Measurements from ENCODE around the gene OOSP3. TPM values are rescaled to one million over a fixed set of nuclear protein-coding genes. Genes with fewer than 3 reads are reported as not detected.

The OOSP3 gene
- not detected for total RNA-seq

DNA sequence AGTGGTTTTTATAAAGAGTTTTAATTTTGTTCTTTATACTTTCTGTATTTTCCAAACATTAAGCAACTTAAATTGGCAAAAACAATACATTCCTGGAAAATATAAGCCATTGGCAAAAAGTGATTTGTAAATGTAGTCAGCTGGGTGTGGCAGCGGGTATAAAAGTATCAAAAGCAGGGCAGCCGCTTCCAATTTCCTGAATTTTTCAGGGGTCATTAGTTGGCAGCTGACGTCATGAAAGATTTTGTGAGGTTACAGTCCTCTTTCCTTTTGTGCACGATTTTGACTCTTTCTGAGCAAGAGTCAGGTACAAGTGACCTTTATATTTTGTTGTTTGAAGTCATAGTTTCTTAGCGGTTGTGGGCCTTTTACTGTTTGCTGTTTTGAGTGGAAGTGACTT is at the start of gene OOSP3:
Gene OOSP3 (plus strand): TSS at position 208 of the 400 bp plus-strand sequence. CDS start 27 bp downstream, at position 235.
- in situ Hi-C loops (cut with MboI; ENCODE audit: low sequenced_read_pairs in 4 of 4), result no loop called here
- Histone ChIP-seq H3K27me3 (no peaks in the 10 kb centered on the region), H3K27ac (no peak within 1 kb of the TSS), H3K9me3 (no peaks in the 10 kb centered on the region), H3K36me3 (no peaks in the 10 kb centered on the region), H3K4me3 (no peak within 1 kb of the TSS), H3K4me1 (no peaks in the 10 kb centered on the region)
- ATAC-seq (no peak), DNase-seq (no peak)
- intact Hi-C loops (cut with DNase I; ENCODE audit: low total_unique reads), result no loop called here
- TF ChIP-seq POLR2A (IDR thresholded peaks at IDR 0.05), result no peak
- TF ChIP-seq, protein P1, sequence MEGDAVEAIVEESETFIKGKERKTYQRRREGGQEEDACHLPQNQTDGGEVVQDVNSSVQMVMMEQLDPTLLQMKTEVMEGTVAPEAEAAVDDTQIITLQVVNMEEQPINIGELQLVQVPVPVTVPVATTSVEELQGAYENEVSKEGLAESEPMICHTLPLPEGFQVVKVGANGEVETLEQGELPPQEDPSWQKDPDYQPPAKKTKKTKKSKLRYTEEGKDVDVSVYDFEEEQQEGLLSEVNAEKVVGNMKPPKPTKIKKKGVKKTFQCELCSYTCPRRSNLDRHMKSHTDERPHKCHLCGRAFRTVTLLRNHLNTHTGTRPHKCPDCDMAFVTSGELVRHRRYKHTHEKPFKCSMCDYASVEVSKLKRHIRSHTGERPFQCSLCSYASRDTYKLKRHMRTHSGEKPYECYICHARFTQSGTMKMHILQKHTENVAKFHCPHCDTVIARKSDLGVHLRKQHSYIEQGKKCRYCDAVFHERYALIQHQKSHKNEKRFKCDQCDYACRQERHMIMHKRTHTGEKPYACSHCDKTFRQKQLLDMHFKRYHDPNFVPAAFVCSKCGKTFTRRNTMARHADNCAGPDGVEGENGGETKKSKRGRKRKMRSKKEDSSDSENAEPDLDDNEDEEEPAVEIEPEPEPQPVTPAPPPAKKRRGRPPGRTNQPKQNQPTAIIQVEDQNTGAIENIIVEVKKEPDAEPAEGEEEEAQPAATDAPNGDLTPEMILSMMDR (IDR thresholded peaks at IDR 0.05 in 4 of 5, conservative IDR thresholded peaks at IDR 0.05 in 1 of 5), result no peak

DNA sequence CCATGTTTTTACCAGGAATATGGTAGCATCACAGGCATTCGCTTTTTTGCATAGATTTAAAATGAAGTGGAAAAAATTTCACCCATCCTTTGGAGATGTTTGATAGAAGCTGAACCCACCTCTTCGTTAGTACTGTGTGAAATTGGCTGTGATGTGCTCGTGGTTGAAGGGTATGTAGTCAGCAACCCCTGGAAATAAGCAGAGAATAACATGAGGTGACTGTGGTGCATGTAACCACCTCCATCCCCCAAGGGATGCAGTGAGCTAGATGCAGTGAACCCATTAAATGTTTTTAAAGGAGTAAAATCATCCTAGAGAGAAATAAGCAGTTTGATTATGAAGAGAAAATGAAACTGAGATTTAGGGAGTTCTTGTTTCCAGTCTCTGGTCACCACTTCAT is 49.2 kb upstream of the OOSP3 start:
- Histone ChIP-seq H3K27ac (no peak overlapping the region), H3K4me1 (no peaks in the 10 kb centered on the region), H3K27me3 (no peaks in the 10 kb centered on the region), H3K9me3 (no peaks in the 10 kb centered on the region), H3K36me3 (no peaks in the 10 kb centered on the region), H3K4me3 (no peak overlapping the region)
- no peak for TF ChIP-seq POLR2A (IDR thresholded peaks at IDR 0.05)
- TF ChIP-seq, protein P1 (IDR thresholded peaks at IDR 0.05 in 4 of 5, conservative IDR thresholded peaks at IDR 0.05 in 1 of 5), result no peak
- intact Hi-C loops (cut with DNase I; ENCODE audit: low total_unique reads) (loop anchor here (10.0 kb wide), 1 partner anchor 365 kb away; no protein-coding TSS in a partner anchor), in situ Hi-C loops (cut with MboI; ENCODE audit: low sequenced_read_pairs in 4 of 4) (no loop called here)
- ATAC-seq, result no peak
- DNase-seq, result no peak

GRCh38 chr11:59833602-59834001 is 45.0 kb upstream of the OOSP3 start:
- no peak overlapping the region for H3K4me3 ChIP-seq
- H3K27me3 ChIP-seq, result no peaks in the 10 kb centered on the region
- H3K27ac ChIP-seq, result no peak overlapping the region
- intact Hi-C loops (cut with DNase I; ENCODE audit: low total_unique reads), result no loop called here
- in situ Hi-C loops (cut with MboI; ENCODE audit: low sequenced_read_pairs in 4 of 4), result no loop called here
- no peaks in the 10 kb centered on the region for H3K4me1 ChIP-seq
- H3K9me3 ChIP-seq, result no peaks in the 10 kb centered on the region
- TF ChIP-seq POLR2A (IDR thresholded peaks at IDR 0.05), result no peak
- TF ChIP-seq, protein P1 (IDR thresholded peaks at IDR 0.05 in 4 of 5, conservative IDR thresholded peaks at IDR 0.05 in 1 of 5), result no peak
- ATAC-seq (no peak), DNase-seq (no peak)
- H3K36me3 ChIP-seq, result no peaks in the 10 kb centered on the region

DNA sequence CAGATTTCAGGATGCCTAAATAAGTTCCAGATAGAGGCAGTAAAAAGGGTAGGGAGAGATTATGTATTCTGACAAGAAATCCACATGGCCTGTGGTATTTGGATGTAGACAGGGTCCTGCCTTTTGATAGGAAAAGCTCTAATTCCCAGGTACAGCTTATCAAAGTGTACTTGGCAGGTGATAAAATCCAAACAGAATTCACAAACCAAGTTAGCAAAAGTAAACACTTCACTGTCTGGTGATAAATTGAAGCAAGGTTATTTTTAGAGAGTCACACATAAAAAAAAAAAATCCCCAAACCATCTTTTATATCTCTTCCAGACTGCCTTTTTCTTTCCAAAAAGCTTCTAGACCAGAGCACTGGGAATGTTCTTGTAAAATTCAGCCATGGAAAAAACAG is 39.0 kb upstream of the OOSP3 start:
- Histone ChIP-seq H3K9me3 (no peaks in the 10 kb centered on the region), H3K27me3 (no peaks in the 10 kb centered on the region), H3K27ac (no peak overlapping the region), H3K4me3 (no peak overlapping the region), H3K36me3 (no peaks in the 10 kb centered on the region), H3K4me1 (no peaks in the 10 kb centered on the region)
- no peak for DNase-seq
- intact Hi-C loops (cut with DNase I; ENCODE audit: low total_unique reads) (no loop called here), in situ Hi-C loops (cut with MboI; ENCODE audit: low sequenced_read_pairs in 4 of 4) (no loop called here)
- ATAC-seq, result no peak
- TF ChIP-seq POLR2A (IDR thresholded peaks at IDR 0.05), result no peak
- TF ChIP-seq, protein P1 (IDR thresholded peaks at IDR 0.05 in 4 of 5, conservative IDR thresholded peaks at IDR 0.05 in 1 of 5), result no peak

DNA sequence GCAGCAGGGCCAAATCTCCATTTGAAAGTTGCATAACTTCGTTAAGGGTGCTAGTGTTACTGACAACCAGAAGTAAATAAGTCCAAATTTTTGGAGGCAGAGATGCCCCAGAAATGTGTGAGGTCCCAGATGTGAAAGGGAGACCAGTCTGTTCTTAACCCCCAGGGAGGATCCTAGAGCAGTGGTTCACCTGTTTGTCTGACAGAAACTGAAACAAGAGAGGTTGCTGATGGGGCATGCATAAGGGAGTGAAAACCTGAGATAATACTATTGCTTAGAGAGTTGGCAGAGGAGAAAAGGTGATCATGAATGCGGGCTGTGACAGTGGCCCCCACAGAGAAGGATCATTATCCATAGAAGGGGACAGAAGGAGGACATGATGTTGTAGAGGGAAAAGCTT is 37.1 kb upstream of the OOSP3 start:
- TF ChIP-seq, protein P1 (IDR thresholded peaks at IDR 0.05 in 4 of 5, conservative IDR thresholded peaks at IDR 0.05 in 1 of 5), result no peak
- TF ChIP-seq POLR2A (IDR thresholded peaks at IDR 0.05), result no peak
- no peak for ATAC-seq
- in situ Hi-C loops (cut with MboI; ENCODE audit: low sequenced_read_pairs in 4 of 4), result no loop called here

More for the DNA sequence above, 37.1 kb upstream of the OOSP3 start:
- intact Hi-C loops (cut with DNase I; ENCODE audit: low total_unique reads), result no loop called here
- H3K27ac ChIP-seq, result no peak overlapping the region
- H3K36me3 ChIP-seq, result no peaks in the 10 kb centered on the region
- no peaks in the 10 kb centered on the region for H3K4me1 ChIP-seq
- H3K4me3 ChIP-seq, result no peak overlapping the region
- no peaks in the 10 kb centered on the region for H3K27me3 ChIP-seq
- H3K9me3 ChIP-seq, result no peaks in the 10 kb centered on the region
- DNase-seq, result no peak
